Osteocyte (in vitro differentiated cells): Measurements from ENCODE around the gene SLC16A5. TPM values are rescaled to one million over a fixed set of nuclear protein-coding genes. Genes with fewer than 3 reads are reported as not detected.

Experiments
- DNase-seq: peaks from one replicate; pipeline ENCODE4 v3.0.0; 2021; ENCODE audit warnings: mixed read lengths; ENCODE audit not compliant: unreplicated experiment; ENCODE audit errors: extremely low spot score
- H3K27ac Mint-ChIP-seq: one replicate; pipeline ENCODE4 v1.8.0; 2021; ENCODE audit warnings: mild to moderate bottlenecking, mixed read lengths; ENCODE audit not compliant: unreplicated experiment
- H3K27me3 Mint-ChIP-seq: one replicate; pipeline ENCODE4 v1.8.0; 2021; ENCODE audit warnings: mixed read lengths; ENCODE audit not compliant: unreplicated experiment
- H3K36me3 Mint-ChIP-seq: one replicate; pipeline ENCODE4 v1.8.0; 2021; ENCODE audit warnings: mixed read lengths; ENCODE audit not compliant: unreplicated experiment
- H3K4me1 Mint-ChIP-seq: one replicate; pipeline ENCODE4 v1.8.0; 2021; ENCODE audit warnings: mixed read lengths; ENCODE audit not compliant: unreplicated experiment
- H3K4me3 Mint-ChIP-seq: one replicate; pipeline ENCODE4 v1.8.0; 2021; ENCODE audit warnings: mild to moderate bottlenecking, moderate library complexity, mixed read lengths; ENCODE audit not compliant: unreplicated experiment
- H3K9me3 Mint-ChIP-seq: one replicate; pipeline ENCODE4 v1.8.0; 2021; ENCODE audit warnings: mixed read lengths; ENCODE audit not compliant: unreplicated experiment
- total RNA-seq: library from RNA; stranded (reverse); gene quantifications from 2 replicates; pipeline ENCODE4 v1.2.1, GENCODE V29; 2021
- TF ChIP-seq, protein P1 (sequence below): fragments of 200-600 bp; sonication (generic); IDR thresholded peaks from 2 replicates; pipeline ENCODE4 v1.5.0; 2021; ENCODE audit warnings: antibody characterized with exemption, mild to moderate bottlenecking, moderate library complexity

SLC16A5 gene
- total RNA-seq, 1 donor from 2014 or later = 7.0 TPM

GRCh38 chr17:75073618-75074047, 14.1 kb upstream of the SLC16A5 start:
- Mint-ChIP-seq H3K27me3 (no peaks in the 10 kb centered on the region), H3K9me3 (no peaks in the 10 kb centered on the region), H3K36me3 (no peaks in the 10 kb centered on the region), H3K27ac (no peak overlapping the region), H3K4me1 (peaks cover 8% of the 10 kb centered on the region), H3K4me3 (no peak overlapping the region)
- no peak for DNase-seq
- TF ChIP-seq, protein P1, sequence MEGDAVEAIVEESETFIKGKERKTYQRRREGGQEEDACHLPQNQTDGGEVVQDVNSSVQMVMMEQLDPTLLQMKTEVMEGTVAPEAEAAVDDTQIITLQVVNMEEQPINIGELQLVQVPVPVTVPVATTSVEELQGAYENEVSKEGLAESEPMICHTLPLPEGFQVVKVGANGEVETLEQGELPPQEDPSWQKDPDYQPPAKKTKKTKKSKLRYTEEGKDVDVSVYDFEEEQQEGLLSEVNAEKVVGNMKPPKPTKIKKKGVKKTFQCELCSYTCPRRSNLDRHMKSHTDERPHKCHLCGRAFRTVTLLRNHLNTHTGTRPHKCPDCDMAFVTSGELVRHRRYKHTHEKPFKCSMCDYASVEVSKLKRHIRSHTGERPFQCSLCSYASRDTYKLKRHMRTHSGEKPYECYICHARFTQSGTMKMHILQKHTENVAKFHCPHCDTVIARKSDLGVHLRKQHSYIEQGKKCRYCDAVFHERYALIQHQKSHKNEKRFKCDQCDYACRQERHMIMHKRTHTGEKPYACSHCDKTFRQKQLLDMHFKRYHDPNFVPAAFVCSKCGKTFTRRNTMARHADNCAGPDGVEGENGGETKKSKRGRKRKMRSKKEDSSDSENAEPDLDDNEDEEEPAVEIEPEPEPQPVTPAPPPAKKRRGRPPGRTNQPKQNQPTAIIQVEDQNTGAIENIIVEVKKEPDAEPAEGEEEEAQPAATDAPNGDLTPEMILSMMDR = no peak

- no peak for DNase-seq
- Mint-ChIP-seq H3K27ac (no peak overlapping the region), H3K9me3 (no peaks in the 10 kb centered on the region), H3K4me1 (peaks cover 17% of the 10 kb centered on the region), H3K36me3 (no peaks in the 10 kb centered on the region), H3K4me3 (no peak overlapping the region), H3K27me3 (no peaks in the 10 kb centered on the region)
- TF ChIP-seq, protein P1 = no peak
These were observed 13.2 kb upstream of the SLC16A5 start for GRCh38 chr17:75074532-75074931.

DNA sequence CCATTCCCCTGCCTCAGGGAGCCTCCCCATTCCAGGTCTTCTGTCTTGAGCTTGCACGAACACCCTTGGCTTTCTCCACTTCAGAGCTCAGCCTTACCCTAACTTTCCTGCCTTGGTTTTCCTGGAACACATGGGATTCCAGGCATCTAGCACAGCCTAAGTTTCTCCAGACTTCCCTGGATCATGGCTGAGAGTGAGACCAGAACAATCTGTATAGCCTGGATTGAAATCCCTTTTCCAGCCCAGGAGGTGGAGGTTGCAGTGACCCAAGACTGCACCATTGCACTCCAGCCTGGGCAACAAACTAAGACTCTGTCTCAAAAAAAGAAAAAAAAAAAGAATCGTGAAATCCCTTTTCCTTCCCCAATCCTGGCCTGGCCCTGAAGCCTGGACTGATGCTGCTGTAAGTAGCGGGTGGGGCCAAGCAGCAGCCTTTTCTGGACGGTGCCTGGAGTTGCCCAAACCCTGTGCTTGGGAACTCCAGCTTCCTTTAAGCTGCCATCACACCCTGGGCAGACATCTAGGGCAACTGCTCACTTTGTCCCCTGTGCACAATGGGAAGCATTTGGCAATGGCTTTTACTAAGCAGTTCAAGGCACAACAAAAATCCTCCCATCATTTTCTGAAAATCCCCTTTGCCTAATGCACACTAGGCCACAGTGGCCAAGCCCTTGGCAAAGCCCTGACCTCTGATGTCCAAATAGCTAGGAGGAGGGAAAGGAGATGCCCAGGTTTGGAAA, 12.0 kb upstream of the SLC16A5 start:
- Mint-ChIP-seq H3K27ac (no peak overlapping the region), H3K36me3 (no peaks in the 10 kb centered on the region)
- DNase-seq = no peak

GRCh38 chr17:75077072-75077495, 10.7 kb upstream of the SLC16A5 start:
- TF ChIP-seq, protein P1 = no peak
- H3K27me3 Mint-ChIP-seq = no peaks in the 10 kb centered on the region
- no peak overlapping the region for H3K27ac Mint-ChIP-seq
- H3K36me3 Mint-ChIP-seq = no peaks in the 10 kb centered on the region
- no peak overlapping the region for H3K4me3 Mint-ChIP-seq
- no peak for DNase-seq
- H3K9me3 Mint-ChIP-seq = no peaks in the 10 kb centered on the region
- H3K4me1 Mint-ChIP-seq = peaks cover 37% of the 10 kb centered on the region

More for the DNA sequence above, 12.0 kb upstream of the SLC16A5 start:
- peaks cover 24% of the 10 kb centered on the region for H3K4me1 Mint-ChIP-seq
- no peaks in the 10 kb centered on the region for H3K9me3 Mint-ChIP-seq
- TF ChIP-seq, protein P1 = no peak
- H3K4me3 Mint-ChIP-seq = no peak overlapping the region
- H3K27me3 Mint-ChIP-seq = no peaks in the 10 kb centered on the region

GRCh38 chr17:75077496-75078283, 10.1 kb upstream of the SLC16A5 start:
- Mint-ChIP-seq H3K9me3 (no peaks in the 10 kb centered on the region), H3K27ac (peak overlapping the region; percentile 89), H3K27me3 (no peaks in the 10 kb centered on the region), H3K4me1 (peaks cover 43% of the 10 kb centered on the region), H3K36me3 (no peaks in the 10 kb centered on the region), H3K4me3 (no peak overlapping the region)
- DNase-seq = no peak
- TF ChIP-seq, protein P1 = no peak
